Measurements from ENCODE around the gene MS4A6A. TPM values are rescaled to one million over a fixed set of nuclear protein-coding genes. Genes with fewer than 3 reads are reported as not detected.
"Not testable (repeated sequence)": the region's sequence is repeated elsewhere in the genome, so short reads cannot be mapped to it uniquely, and the experiment has no call there.

The MS4A6A gene
- total RNA-seq, 1 experiment from 2014 or later: not detected

DNA sequence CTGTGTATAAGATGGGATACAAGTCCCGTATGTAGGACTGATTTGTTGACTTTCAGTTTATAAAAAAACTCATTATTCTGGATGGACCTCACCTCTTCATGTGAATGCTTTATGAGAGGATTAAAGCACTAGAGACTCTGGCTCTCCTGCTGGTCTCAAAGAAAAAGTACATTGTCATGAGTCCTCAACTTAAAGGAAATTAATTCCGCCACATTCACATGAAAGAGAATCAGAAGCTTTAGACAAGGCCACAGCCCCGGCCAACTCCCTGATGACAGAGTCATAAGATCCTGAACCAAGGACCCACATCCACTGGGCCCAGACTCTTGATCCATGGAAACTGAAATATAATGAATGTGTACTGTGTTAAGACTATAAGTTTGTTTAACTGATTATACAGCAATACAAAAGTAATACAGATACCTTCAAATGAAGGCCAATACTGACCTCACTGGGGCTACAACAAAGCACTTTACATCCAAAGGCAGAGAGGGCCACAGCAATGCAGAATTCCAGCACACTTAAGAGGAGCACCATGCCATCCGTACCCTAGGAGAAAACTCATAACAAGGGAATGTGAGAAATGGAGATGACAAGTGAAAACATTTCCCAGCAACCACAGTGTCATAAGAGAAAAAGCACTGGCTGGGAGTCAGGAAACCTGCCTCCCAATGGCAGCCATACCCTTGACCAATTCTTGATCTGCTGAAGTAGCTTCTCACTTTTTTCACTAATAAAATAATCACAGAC is 25.4 kb upstream of the MS4A6A start:
- Histone ChIP-seq H3K9me2 (replicated peaks; ENCODE audit: low read length) (no peaks in the 10 kb centered on the region), H3K27me3 (ENCODE audit: low read length) (0 out of 2 replicates have a peak, but pooled peaks cover 3% of the 10 kb centered on the region), H3K36me3 (ENCODE audit: low read depth, low read length) (no peaks in the 10 kb centered on the region), H3F3A (ENCODE audit: low read length, unreplicated experiment) (no peaks in the 10 kb centered on the region), H3K9ac (ENCODE audit: low read length) (no peak overlapping the region), H3K4me3 (ENCODE audit: low read length) (no peak overlapping the region), H4K20me1 (ENCODE audit: low read length) (no peaks in the 10 kb centered on the region), H3K9me3 (ENCODE audit: low read length) (no peaks in the 10 kb centered on the region), H3K4me2 (ENCODE audit: low read length) (no peak overlapping the region), H3K79me2 (ENCODE audit: low read length) (no peaks in the 10 kb centered on the region), H3K4me1 (ENCODE audit: insufficient read depth, low read length) (no peaks in the 10 kb centered on the region), H3K27ac (ENCODE audit: low read length) (no peak overlapping the region), H2AFZ (ENCODE audit: low read length) (no peak overlapping the region)
- intact Hi-C loops (cut with micrococcal nuclease): no loop called here
- ATAC-seq: no peak
- TF ChIP-seq EZH2phosphoT487 (IDR thresholded peaks at IDR 0.05; ENCODE audit: borderline replicate concordance, low read length): no peak
- no peak for TF ChIP-seq EZH2 (IDR thresholded peaks at IDR 0.05; ENCODE audit: low read length, unreplicated experiment)
- TF ChIP-seq, protein P1, sequence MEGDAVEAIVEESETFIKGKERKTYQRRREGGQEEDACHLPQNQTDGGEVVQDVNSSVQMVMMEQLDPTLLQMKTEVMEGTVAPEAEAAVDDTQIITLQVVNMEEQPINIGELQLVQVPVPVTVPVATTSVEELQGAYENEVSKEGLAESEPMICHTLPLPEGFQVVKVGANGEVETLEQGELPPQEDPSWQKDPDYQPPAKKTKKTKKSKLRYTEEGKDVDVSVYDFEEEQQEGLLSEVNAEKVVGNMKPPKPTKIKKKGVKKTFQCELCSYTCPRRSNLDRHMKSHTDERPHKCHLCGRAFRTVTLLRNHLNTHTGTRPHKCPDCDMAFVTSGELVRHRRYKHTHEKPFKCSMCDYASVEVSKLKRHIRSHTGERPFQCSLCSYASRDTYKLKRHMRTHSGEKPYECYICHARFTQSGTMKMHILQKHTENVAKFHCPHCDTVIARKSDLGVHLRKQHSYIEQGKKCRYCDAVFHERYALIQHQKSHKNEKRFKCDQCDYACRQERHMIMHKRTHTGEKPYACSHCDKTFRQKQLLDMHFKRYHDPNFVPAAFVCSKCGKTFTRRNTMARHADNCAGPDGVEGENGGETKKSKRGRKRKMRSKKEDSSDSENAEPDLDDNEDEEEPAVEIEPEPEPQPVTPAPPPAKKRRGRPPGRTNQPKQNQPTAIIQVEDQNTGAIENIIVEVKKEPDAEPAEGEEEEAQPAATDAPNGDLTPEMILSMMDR (conservative IDR thresholded peaks at IDR 0.05; ENCODE audit: low read depth, low read length): no peak
- BruUV-seq (replicated peaks): no TSS peak
- POLR2A ChIA-PET (ENCODE audit: unreplicated experiment): interaction anchor here (0.7 kb wide), 1 partner anchor 812 kb away, joined by 3 read pairs; no protein-coding TSS in a partner anchor
- CTCF ChIA-PET: no interaction called here
- DNase-seq: no peak

DNA sequence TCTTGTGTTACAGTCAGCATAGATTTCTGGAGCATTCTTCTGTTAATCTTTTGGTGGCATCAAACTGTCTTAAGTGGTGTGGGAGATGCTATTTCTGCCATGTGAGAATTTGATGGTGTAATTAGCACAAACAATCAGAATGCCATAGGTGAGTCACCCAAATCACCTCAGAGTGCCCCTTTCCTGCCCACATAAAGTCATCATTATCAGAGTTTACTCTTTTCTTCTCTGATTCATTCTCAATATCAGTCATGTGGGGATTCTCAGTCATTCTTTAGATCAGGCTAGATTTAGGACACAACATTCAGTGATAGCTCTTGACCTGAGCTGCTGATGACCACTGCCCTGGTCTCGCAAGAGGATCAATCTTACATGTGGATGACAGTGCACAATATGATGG is 23.7 kb upstream of the MS4A6A start:
- TF ChIP-seq EZH2phosphoT487 (IDR thresholded peaks at IDR 0.05; ENCODE audit: borderline replicate concordance, low read length): no peak
- TF ChIP-seq EZH2 (IDR thresholded peaks at IDR 0.05; ENCODE audit: low read length, unreplicated experiment): no peak
- TF ChIP-seq, protein P1 (conservative IDR thresholded peaks at IDR 0.05; ENCODE audit: low read depth, low read length): no peak
- intact Hi-C loops (cut with micrococcal nuclease): no loop called here
- no peaks in the 10 kb centered on the region for H3K36me3 ChIP-seq (ENCODE audit: low read depth, low read length)
- BruUV-seq (replicated peaks): no TSS peak
- no peaks in the 10 kb centered on the region for H3F3A ChIP-seq (ENCODE audit: low read length, unreplicated experiment)
- H4K20me1 ChIP-seq (ENCODE audit: low read length): no peaks in the 10 kb centered on the region
- no peaks in the 10 kb centered on the region for H3K9me2 ChIP-seq (replicated peaks; ENCODE audit: low read length)
- H3K4me1 ChIP-seq (ENCODE audit: insufficient read depth, low read length): no peaks in the 10 kb centered on the region
- no peak overlapping the region for H3K27ac ChIP-seq (ENCODE audit: low read length)
- ATAC-seq (no peak), DNase-seq (no peak)
- H3K4me2 ChIP-seq (ENCODE audit: low read length): no peak overlapping the region
- no peak overlapping the region for H3K9ac ChIP-seq (ENCODE audit: low read length)
- no peaks in the 10 kb centered on the region for H3K9me3 ChIP-seq (ENCODE audit: low read length)
- ChIA-PET CTCF (no interaction called here), POLR2A (ENCODE audit: unreplicated experiment) (no interaction called here)
- no peaks in the 10 kb centered on the region for H3K79me2 ChIP-seq (ENCODE audit: low read length)
- H3K4me3 ChIP-seq (ENCODE audit: low read length): no peak overlapping the region
- no peak overlapping the region for H2AFZ ChIP-seq (ENCODE audit: low read length)
- 0 out of 2 replicates have a peak, but pooled peaks cover 3% of the 10 kb centered on the region for H3K27me3 ChIP-seq (ENCODE audit: low read length)

DNA sequence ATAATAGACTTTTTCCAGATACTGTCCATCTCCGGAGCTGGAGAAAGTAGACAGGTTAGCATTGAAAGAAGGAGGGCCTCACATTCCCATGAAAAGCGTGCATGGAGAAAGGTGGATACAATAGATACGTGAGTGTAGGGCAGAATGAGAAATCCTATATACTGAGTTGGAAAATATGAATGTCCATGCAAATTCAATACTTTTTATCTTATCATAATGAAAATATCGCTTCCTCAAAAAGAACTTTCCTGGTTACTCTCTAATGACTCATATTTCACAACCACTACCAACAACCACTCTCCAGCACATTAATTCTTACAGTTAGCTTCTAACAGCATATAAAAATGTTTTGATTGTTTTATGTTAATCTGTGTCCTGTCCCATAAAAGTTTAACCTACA is 22.0 kb upstream of the MS4A6A start:
- Histone ChIP-seq H3K9me2 (replicated peaks; ENCODE audit: low read length) (no peaks in the 10 kb centered on the region), H4K20me1 (ENCODE audit: low read length) (no peaks in the 10 kb centered on the region), H3K9ac (ENCODE audit: low read length) (no peak overlapping the region), H3K36me3 (ENCODE audit: low read depth, low read length) (no peaks in the 10 kb centered on the region), H3K79me2 (ENCODE audit: low read length) (no peaks in the 10 kb centered on the region), H2AFZ (ENCODE audit: low read length) (no peak overlapping the region), H3K27ac (ENCODE audit: low read length) (no peak overlapping the region), H3K4me1 (ENCODE audit: insufficient read depth, low read length) (no peaks in the 10 kb centered on the region), H3F3A (ENCODE audit: low read length, unreplicated experiment) (no peaks in the 10 kb centered on the region), H3K9me3 (ENCODE audit: low read length) (no peaks in the 10 kb centered on the region), H3K4me2 (ENCODE audit: low read length) (no peak overlapping the region), H3K27me3 (ENCODE audit: low read length) (no peaks in the 10 kb centered on the region), H3K4me3 (ENCODE audit: low read length) (no peak overlapping the region)
- intact Hi-C loops (cut with micrococcal nuclease): no loop called here
- DNase-seq (no peak), ATAC-seq (no peak)
- TF ChIP-seq EZH2 (IDR thresholded peaks at IDR 0.05; ENCODE audit: low read length, unreplicated experiment): no peak
- TF ChIP-seq EZH2phosphoT487 (IDR thresholded peaks at IDR 0.05; ENCODE audit: borderline replicate concordance, low read length): no peak
- TF ChIP-seq, protein P1 (conservative IDR thresholded peaks at IDR 0.05; ENCODE audit: low read depth, low read length): no peak
- BruUV-seq (replicated peaks): no TSS peak
- ChIA-PET CTCF (no interaction called here), POLR2A (ENCODE audit: unreplicated experiment) (no interaction called here)

DNA sequence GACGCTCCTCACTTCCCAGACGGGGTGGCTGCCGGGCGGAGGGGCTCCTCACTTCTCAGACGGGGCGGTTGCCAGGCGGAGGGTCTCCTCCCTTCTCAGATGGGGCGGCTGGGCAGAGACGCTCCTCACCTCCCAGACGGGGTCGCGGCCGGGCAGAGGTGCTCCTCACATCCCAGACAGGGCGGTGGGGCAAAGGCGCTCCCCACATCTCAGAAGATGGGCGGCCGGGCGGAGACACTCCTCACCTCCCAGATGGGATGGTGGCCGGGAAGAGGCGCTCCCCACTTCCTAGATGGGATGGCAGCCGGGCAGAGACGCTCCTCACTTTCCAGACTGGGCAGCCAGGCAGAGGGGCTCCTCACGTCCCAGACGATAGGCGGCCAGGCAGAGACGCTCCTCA is 18.5 kb upstream of the MS4A6A start:
- H3K9me3 ChIP-seq (ENCODE audit: low read length); H3K79me2 ChIP-seq (ENCODE audit: low read length); H4K20me1 ChIP-seq (ENCODE audit: low read length); H3K27me3 ChIP-seq (ENCODE audit: low read length); H3K4me2 ChIP-seq (ENCODE audit: low read length); DNase-seq; POLR2A ChIA-PET (ENCODE audit: unreplicated experiment); H3K27ac ChIP-seq (ENCODE audit: low read length); H3K9ac ChIP-seq (ENCODE audit: low read length); H3K4me3 ChIP-seq (ENCODE audit: low read length); ATAC-seq; H3K4me1 ChIP-seq (ENCODE audit: insufficient read depth, low read length); BruUV-seq (replicated peaks); H3F3A ChIP-seq (ENCODE audit: low read length, unreplicated experiment); H3K36me3 ChIP-seq (ENCODE audit: low read depth, low read length); CTCF ChIA-PET; H3K9me2 ChIP-seq (replicated peaks; ENCODE audit: low read length); intact Hi-C loops (cut with micrococcal nuclease); H2AFZ ChIP-seq (ENCODE audit: low read length): not testable (repeated sequence)

Measured in PC-3 (cell line).